A673 (cell line): Measurements from ENCODE around the gene ADCY5. TPM values are rescaled to one million over a fixed set of nuclear protein-coding genes. Genes with fewer than 3 reads are reported as not detected.

Experiments
- BruUV-seq: library from RNA; stranded (reverse); fragments of 400-500 nt; replicated peaks from 2 replicates; lab custom pipeline; 2021; lab: Mats Ljungman, UMichigan
- CTCF ChIA-PET: fragments of 300-600 bp; sonication (Branson Sonifier 250); formaldehyde crosslinking; loops from one replicate; lab custom pipeline; 2022; ENCODE audit warnings: antibody characterized with exemption; lab: Charles Lee
- POLR2A ChIA-PET: fragments of 300-600 bp; sonication (Branson Sonifier 250); formaldehyde crosslinking; loops from one replicate; lab custom pipeline; 2022; ENCODE audit warnings: antibody characterized with exemption; ENCODE audit not compliant: low non-redundant PET; lab: Charles Lee
- DNase-seq: peaks from one replicate; pipeline ENCODE4 v3.0.0-alpha.2; 2015; ENCODE audit warnings: low spot score
- H3K27ac ChIP-seq: fragments of 200-600 bp; sonication (generic); 2 replicates; pipeline ENCODE4 v1.5.1; 2016; ENCODE audit warnings: mixed run types, low read depth, mild to moderate bottlenecking, mixed read lengths, antibody characterized with exemption, low read length; ENCODE audit not compliant: poor library complexity, severe bottlenecking
- H3K27me3 ChIP-seq: fragments of 200-600 bp; sonication (generic); replicated peaks from 2 replicates; pipeline ENCODE4 v1.6.1; 2017; ENCODE audit warnings: mixed run types, low read depth, mild to moderate bottlenecking, mixed read lengths, antibody characterized with exemption, low read length; ENCODE audit not compliant: insufficient read depth, poor library complexity
- H3K36me3 ChIP-seq: fragments of 200-600 bp; sonication (generic); 2 replicates; pipeline ENCODE4 v1.6.1; 2016; ENCODE audit warnings: mixed run types, mild to moderate bottlenecking, mixed read lengths, antibody characterized with exemption, low read length; ENCODE audit not compliant: insufficient read depth, poor library complexity, severe bottlenecking
- H3K4me1 ChIP-seq: fragments of 200-600 bp; sonication (generic); 2 replicates; pipeline ENCODE4 v1.6.1; 2017; ENCODE audit warnings: mixed run types, mild to moderate bottlenecking, mixed read lengths, antibody characterized with exemption, low read length; ENCODE audit not compliant: insufficient read depth, poor library complexity, severe bottlenecking
- H3K4me3 ChIP-seq: fragments of 200-600 bp; sonication (generic); 2 replicates; pipeline ENCODE4 v1.5.1; 2016; ENCODE audit warnings: low read depth, mixed run types, mild to moderate bottlenecking, mixed read lengths, low read length; ENCODE audit not compliant: poor library complexity, severe bottlenecking
- H3K9me3 ChIP-seq: fragments of 200-600 bp; sonication (generic); 2 replicates; pipeline ENCODE4 v1.6.1; 2016; ENCODE audit warnings: mixed run types, low read depth, mild to moderate bottlenecking, mixed read lengths, antibody characterized with exemption, low read length; ENCODE audit not compliant: poor library complexity, severe bottlenecking
- CTCF ChIP-seq: fragments of 300-800, 200-600 bp; sonication (generic); conservative IDR thresholded peaks from 2 replicates; pipeline ENCODE4 v1.5.1; 2017; ENCODE audit warnings: low read depth, mild to moderate bottlenecking, antibody characterized with exemption, low read length, moderate library complexity, mixed read lengths
- EZH2 ChIP-seq: fragments of 200-600 bp; sonication (generic); IDR thresholded peaks from 2 replicates; pipeline ENCODE4 v1.6.1; 2017; ENCODE audit warnings: borderline replicate concordance, low read depth, mild to moderate bottlenecking, mixed read lengths, antibody characterized with exemption, low read length; ENCODE audit not compliant: poor library complexity, severe bottlenecking
- intact Hi-C: fragments of 100-400 bp; cut with micrococcal nuclease; formaldehyde crosslinking; loops from one replicate; pipeline ENCODE4 v1.10.0; 2022; ENCODE audit not compliant: unreplicated experiment
- total RNA-seq: library from RNA; stranded (reverse); gene quantifications from 2 replicates; pipeline ENCODE4 v1.2.3, GENCODE V29; 2021

ADCY5 gene
- total RNA-seq, 1 experiment from 2014 or later, result 0.21 TPM

GRCh38 chr3:123439806-123440580, 8.9 kb downstream of the ADCY5 start:
- no peak for TF ChIP-seq EZH2
- no peak for TF ChIP-seq CTCF
- Histone ChIP-seq H3K27ac (no peak overlapping the region), H3K9me3 (no peaks in the 10 kb centered on the region), H3K4me1 (no peaks in the 10 kb centered on the region), H3K36me3 (no peaks in the 10 kb centered on the region), H3K27me3 (peaks cover 10% of the 10 kb centered on the region), H3K4me3 (no peak overlapping the region)
- POLR2A ChIA-PET, result no interaction called here
- no peak for DNase-seq
- intact Hi-C loops, result no loop called here
- BruUV-seq, result no TSS peak
- CTCF ChIA-PET, result no interaction called here

DNA sequence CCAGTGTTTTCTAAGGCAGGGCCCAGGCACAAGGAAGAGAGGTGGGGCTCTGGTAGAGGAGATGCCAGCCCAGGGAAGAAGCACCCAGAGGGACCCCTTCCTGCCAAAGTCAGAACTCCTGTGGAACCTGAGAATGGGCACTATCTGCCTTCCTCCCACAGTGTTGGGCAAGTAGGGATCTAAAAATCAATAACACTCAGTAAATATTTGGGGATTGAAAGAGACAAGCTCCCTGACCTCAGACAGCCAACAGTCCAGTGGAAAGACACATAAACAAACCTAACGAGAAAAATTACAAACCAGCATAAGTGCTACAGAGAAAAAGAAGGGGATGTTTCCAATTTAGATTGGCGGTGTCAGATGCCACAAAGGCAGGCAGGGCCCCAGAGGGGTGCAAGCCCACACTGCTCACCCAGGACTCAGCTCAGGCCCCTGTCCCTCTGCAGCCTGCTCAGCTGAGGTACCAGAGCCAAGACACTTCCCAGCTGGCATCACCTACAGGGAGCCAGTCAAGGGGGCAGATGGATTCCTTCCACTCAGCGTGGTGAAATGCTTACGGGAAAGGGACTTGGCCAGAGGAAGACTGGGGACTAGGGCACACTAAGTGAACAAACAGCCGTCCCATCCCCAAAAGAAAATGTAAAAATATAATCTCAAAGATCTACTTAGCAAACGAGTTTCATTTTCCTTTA, 15.9 kb downstream of the ADCY5 start:
- no peak for TF ChIP-seq CTCF
- TF ChIP-seq EZH2, result no peak
- no peak overlapping the region for H3K27ac ChIP-seq
- peaks cover 7% of the 10 kb centered on the region for H3K27me3 ChIP-seq
- ChIA-PET CTCF (no interaction called here), POLR2A (no interaction called here)
- intact Hi-C loops, result no loop called here
- no peaks in the 10 kb centered on the region for H3K9me3 ChIP-seq
- H3K36me3 ChIP-seq, result no peaks in the 10 kb centered on the region
- no peaks in the 10 kb centered on the region for H3K4me1 ChIP-seq
- DNase-seq, result no peak
- BruUV-seq, result no TSS peak
- H3K4me3 ChIP-seq, result no peak overlapping the region

DNA sequence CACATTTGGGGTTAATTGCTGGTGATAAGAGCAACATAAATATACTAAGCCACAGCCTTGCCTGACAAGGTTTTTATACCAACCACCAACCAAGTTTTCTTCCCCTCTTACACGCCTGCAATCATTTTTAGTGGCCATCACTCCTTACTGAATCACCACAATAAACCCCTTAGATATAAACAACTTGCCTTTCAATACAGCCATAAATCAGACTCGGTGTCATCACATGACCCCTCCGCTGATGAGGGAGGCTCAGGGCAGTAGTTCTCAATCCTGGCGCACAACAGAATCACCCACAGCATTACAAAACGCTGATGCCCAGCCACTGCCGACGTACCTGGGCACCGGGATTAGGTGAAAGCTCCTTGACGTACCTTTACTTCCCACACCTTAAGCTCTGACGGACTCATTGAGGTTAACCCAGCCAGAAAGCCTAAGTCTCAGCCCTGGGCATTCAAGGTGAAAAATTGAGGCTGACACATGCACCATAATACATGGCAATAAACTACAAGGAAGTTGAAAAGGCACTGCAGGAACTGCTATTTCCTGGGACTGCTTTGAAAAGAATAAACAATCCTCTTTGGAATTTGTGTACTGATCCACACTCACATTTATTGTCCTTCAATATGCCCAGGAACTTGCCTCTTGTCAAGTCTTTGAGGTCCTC, 17.1 kb downstream of the ADCY5 start:
- ChIA-PET POLR2A (no interaction called here), CTCF (interaction anchor here (0.7 kb wide), 1 partner anchor 1857 kb away, joined by 3 read pairs; no protein-coding TSS in a partner anchor)
- no TSS peak for BruUV-seq
- Histone ChIP-seq H3K9me3 (no peaks in the 10 kb centered on the region), H3K4me1 (no peaks in the 10 kb centered on the region), H3K36me3 (no peaks in the 10 kb centered on the region), H3K4me3 (no peak overlapping the region), H3K27ac (no peak overlapping the region), H3K27me3 (peaks cover 7% of the 10 kb centered on the region)
- TF ChIP-seq CTCF (no peak), EZH2 (no peak)
- DNase-seq, result no peak
- intact Hi-C loops, result no loop called here
